ENCODE results near the gene RASGEF1C.

The RASGEF1C gene

GRCh38 chr5:180086816-180087399, 122.1 kb downstream of the RASGEF1C start:
- DNase-seq (ENCODE audit: low read depth in 2 of 2): no peak
- H3K4me3 ChIP-seq (replicated peaks in 1 of 2; ENCODE audit: low read depth in 2 of 2, low read length in 2 of 2): no peak overlapping the region
- no peak for TF ChIP-seq CTCF (IDR thresholded peaks at IDR 0.05; ENCODE audit: low read depth, low read length)

- TF ChIP-seq CTCF (IDR thresholded peaks at IDR 0.05; ENCODE audit: low read depth, low read length): no peak
- DNase-seq (ENCODE audit: low read depth in 2 of 2): peak; percentile 31 to 60
- H3K4me3 ChIP-seq (replicated peaks in 1 of 2; ENCODE audit: low read depth in 2 of 2, low read length in 2 of 2): no peak overlapping the region
Observed at GRCh38 chr5:180085837-180086236, 123.2 kb downstream of the RASGEF1C start.

- no peak for TF ChIP-seq CTCF (IDR thresholded peaks at IDR 0.05; ENCODE audit: low read depth, low read length)
- no peak for DNase-seq (ENCODE audit: low read depth in 2 of 2)
- H3K4me3 ChIP-seq (replicated peaks in 1 of 2; ENCODE audit: low read depth in 2 of 2, low read length in 2 of 2): no peak overlapping the region
Observed at GRCh38 chr5:180084638-180085561, 124.1 kb downstream of the RASGEF1C start.

GRCh38 chr5:180083529-180084060, 125.4 kb downstream of the RASGEF1C start:
- no peak for TF ChIP-seq CTCF (IDR thresholded peaks at IDR 0.05; ENCODE audit: low read depth, low read length)
- no peak overlapping the region for H3K4me3 ChIP-seq (replicated peaks in 1 of 2; ENCODE audit: low read depth in 2 of 2, low read length in 2 of 2)
- no peak for DNase-seq (ENCODE audit: low read depth in 2 of 2)

- no peak for TF ChIP-seq CTCF (IDR thresholded peaks at IDR 0.05; ENCODE audit: low read depth, low read length)
- DNase-seq (ENCODE audit: low read depth in 2 of 2): no peak
- no peak overlapping the region for H3K4me3 ChIP-seq (replicated peaks in 1 of 2; ENCODE audit: low read depth in 2 of 2, low read length in 2 of 2)
Observed at GRCh38 chr5:180082633-180083420, 126.2 kb downstream of the RASGEF1C start.

GRCh38 chr5:180081481-180081880, 127.5 kb downstream of the RASGEF1C start:
- DNase-seq (ENCODE audit: low read depth in 2 of 2): no peak
- TF ChIP-seq CTCF (IDR thresholded peaks at IDR 0.05; ENCODE audit: low read depth, low read length): no peak
- no peak overlapping the region for H3K4me3 ChIP-seq (replicated peaks in 1 of 2; ENCODE audit: low read depth in 2 of 2, low read length in 2 of 2)

Measured in cardiac fibroblast (primary cell).